ENCODE measurements around the gene ANO9. TPM values are rescaled to one million over a fixed set of nuclear protein-coding genes. Genes with fewer than 3 reads are reported as not detected.
"Not testable (repeated sequence)": the region's sequence is repeated elsewhere in the genome, so short reads cannot be mapped to it uniquely, and the experiment has no call there.

ANO9 gene
- total RNA-seq, 1 experiment from 2014 or later, result 0.98 TPM

- in situ Hi-C loops (cut with HindIII; ENCODE audit: low sequenced_read_pairs), result no loop called here
- no peak for DNase-seq (ENCODE audit: low spot score)
These were observed 32.7 kb downstream of the ANO9 start for GRCh38 chr11:409008-409599.

GRCh38 chr11:408154-409007 lies 33.4 kb downstream of the ANO9 start:
- in situ Hi-C loops (cut with HindIII; ENCODE audit: low sequenced_read_pairs), result no loop called here
- no peak for DNase-seq (ENCODE audit: low spot score)

- no peak for DNase-seq (ENCODE audit: low spot score)
- in situ Hi-C loops (cut with HindIII; ENCODE audit: low sequenced_read_pairs), result no loop called here
These were observed 34.1 kb downstream of the ANO9 start for GRCh38 chr11:407651-408123.

GRCh38 chr11:406796-407650 lies 34.8 kb downstream of the ANO9 start:
- no peak for DNase-seq (ENCODE audit: low spot score)
- in situ Hi-C loops (cut with HindIII; ENCODE audit: low sequenced_read_pairs), result no loop called here

GRCh38 chr11:405954-406795 lies 35.6 kb downstream of the ANO9 start:
- DNase-seq (ENCODE audit: low spot score), result no peak
- in situ Hi-C loops (cut with HindIII; ENCODE audit: low sequenced_read_pairs), result no loop called here

- peak; percentile 19 for DNase-seq (ENCODE audit: low spot score)
- in situ Hi-C loops (cut with HindIII; ENCODE audit: low sequenced_read_pairs), result no loop called here
These were observed 36.4 kb downstream of the ANO9 start for GRCh38 chr11:405323-405953.

GRCh38 chr11:404551-405264 lies 37.1 kb downstream of the ANO9 start:
- in situ Hi-C loops (cut with HindIII; ENCODE audit: low sequenced_read_pairs), result no loop called here
- DNase-seq (ENCODE audit: low spot score), result no peak

- in situ Hi-C loops (cut with HindIII; ENCODE audit: low sequenced_read_pairs), result no loop called here
- DNase-seq (ENCODE audit: low spot score), result no peak
These were observed 37.9 kb downstream of the ANO9 start for GRCh38 chr11:403761-404431.

GRCh38 chr11:403021-403760 lies 38.6 kb downstream of the ANO9 start:
- no peak for DNase-seq (ENCODE audit: low spot score)
- in situ Hi-C loops (cut with HindIII; ENCODE audit: low sequenced_read_pairs), result no loop called here

- DNase-seq (ENCODE audit: low spot score); in situ Hi-C loops (cut with HindIII; ENCODE audit: low sequenced_read_pairs): not testable (repeated sequence)
These were observed 40.6 kb downstream of the ANO9 start for GRCh38 chr11:401196-401595.

- in situ Hi-C loops (cut with HindIII; ENCODE audit: low sequenced_read_pairs), result no loop called here
- no peak for DNase-seq (ENCODE audit: low spot score)
These were observed 41.5 kb downstream of the ANO9 start for GRCh38 chr11:400241-400689.

- no peak for DNase-seq (ENCODE audit: low spot score)
- in situ Hi-C loops (cut with HindIII; ENCODE audit: low sequenced_read_pairs), result no loop called here
These were observed 42.0 kb downstream of the ANO9 start for GRCh38 chr11:399731-400211.

GRCh38 chr11:398826-399225 lies 43.0 kb downstream of the ANO9 start:
- in situ Hi-C loops (cut with HindIII; ENCODE audit: low sequenced_read_pairs), result no loop called here
- DNase-seq (ENCODE audit: low spot score), result no peak

- in situ Hi-C loops (cut with HindIII; ENCODE audit: low sequenced_read_pairs), result no loop called here
- DNase-seq (ENCODE audit: low spot score), result peak; percentile 69
These were observed 44.8 kb downstream of the ANO9 start for GRCh38 chr11:396948-397548.

GRCh38 chr11:396511-396947 lies 45.3 kb downstream of the ANO9 start:
- in situ Hi-C loops (cut with HindIII; ENCODE audit: low sequenced_read_pairs), result no loop called here
- DNase-seq (ENCODE audit: low spot score), result peak; percentile 22

GRCh38 chr11:395866-396265 lies 45.9 kb downstream of the ANO9 start:
- DNase-seq (ENCODE audit: low spot score), result no peak
- in situ Hi-C loops (cut with HindIII; ENCODE audit: low sequenced_read_pairs), result no loop called here
